Skeletal muscle satellite cell (primary cell): Measurements from ENCODE around the gene BFSP2.

Source experiments
- H3K27me3 ChIP-seq: 2 replicates; pipeline ENCODE4 v1.7.0; 2013; ENCODE audit warnings: low read length; ENCODE audit not compliant: control insufficient read depth, insufficient read depth
- H3K36me3 ChIP-seq: 2 replicates; pipeline ENCODE4 v1.7.0; 2013; ENCODE audit warnings: mild to moderate bottlenecking, control low read depth, low read length; ENCODE audit not compliant: insufficient read depth
- H3K4me1 ChIP-seq: 2 replicates; pipeline ENCODE4 v1.7.0; 2013; ENCODE audit warnings: low read length; ENCODE audit not compliant: control insufficient read depth, insufficient read depth
- H3K4me2 ChIP-seq: 2 replicates; pipeline ENCODE4 v1.7.0; 2013; ENCODE audit warnings: mild to moderate bottlenecking, low read length
- H3K4me3 ChIP-seq: 2 replicates; pipeline ENCODE4 v1.7.0; 2013; ENCODE audit warnings: low read length
- H3K9ac ChIP-seq: 2 replicates; pipeline ENCODE4 v1.7.0; 2013; ENCODE audit warnings: mild to moderate bottlenecking, low read depth, low read length, moderate library complexity
- H3K9me3 ChIP-seq: replicated peaks from 2 replicates; pipeline ENCODE4 v1.7.0; 2013; ENCODE audit warnings: mild to moderate bottlenecking, control low read depth, low read length

The BFSP2 gene

GRCh38 chr3:133371181-133371580 lies 28.7 kb upstream of the BFSP2 start:
- Histone ChIP-seq H3K36me3 (no peaks in the 10 kb centered on the region), H3K27me3 (no peaks in the 10 kb centered on the region), H3K4me3 (no peak overlapping the region), H3K9ac (no peak overlapping the region), H3K4me1 (no peaks in the 10 kb centered on the region), H3K9me3 (no peaks in the 10 kb centered on the region), H3K4me2 (no peak overlapping the region)

- H3K4me3 ChIP-seq, result no peak overlapping the region
- H3K27me3 ChIP-seq, result no peaks in the 10 kb centered on the region
These were observed 28.2 kb upstream of the BFSP2 start for GRCh38 chr3:133371676-133372075.

DNA sequence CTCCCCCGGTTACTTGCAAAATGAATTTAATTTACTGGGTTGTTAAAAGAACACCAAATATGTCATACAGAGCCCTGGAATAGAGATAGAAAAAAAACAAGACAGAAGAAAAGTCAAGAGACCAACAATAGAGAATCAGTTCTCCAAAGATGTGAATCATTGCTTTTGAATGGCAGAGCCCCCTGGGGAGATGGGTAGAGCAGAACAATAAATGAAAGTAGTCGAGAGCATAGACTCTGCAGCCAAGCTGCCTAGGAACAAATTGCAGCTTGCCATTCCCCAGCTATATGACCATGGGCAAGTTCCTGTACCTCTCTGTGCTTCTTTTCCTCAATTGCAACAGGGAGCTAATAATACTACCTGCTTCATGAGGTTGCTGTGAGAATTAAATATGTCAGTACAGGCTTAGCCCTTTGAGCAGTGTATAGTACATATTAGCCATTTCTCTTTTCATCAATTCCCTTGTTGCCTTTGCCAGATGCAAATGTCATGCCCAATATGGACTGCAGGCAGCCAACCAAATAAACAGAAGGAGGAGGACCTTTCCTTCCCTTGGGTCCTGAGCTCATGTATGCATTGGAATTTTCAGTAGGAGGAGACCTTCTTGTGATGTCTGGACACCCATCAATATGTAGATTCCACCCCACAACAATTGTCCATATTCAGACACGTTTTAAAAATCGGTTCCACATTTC lies 25.0 kb upstream of the BFSP2 start:
- no peak overlapping the region for H3K9ac ChIP-seq
- no peaks in the 10 kb centered on the region for H3K27me3 ChIP-seq
- H3K4me2 ChIP-seq, result no peak overlapping the region
- no peak overlapping the region for H3K4me3 ChIP-seq
- H3K36me3 ChIP-seq, result no peaks in the 10 kb centered on the region
- H3K9me3 ChIP-seq, result no peaks in the 10 kb centered on the region
- H3K4me1 ChIP-seq, result no peaks in the 10 kb centered on the region

More at GRCh38 chr3:133371676-133372075, 28.2 kb upstream of the BFSP2 start:
- no peaks in the 10 kb centered on the region for H3K9me3 ChIP-seq
- no peak overlapping the region for H3K9ac ChIP-seq
- H3K4me2 ChIP-seq, result no peak overlapping the region
- no peaks in the 10 kb centered on the region for H3K36me3 ChIP-seq
- H3K4me1 ChIP-seq, result no peaks in the 10 kb centered on the region

- H3K36me3 ChIP-seq, result no peaks in the 10 kb centered on the region
- no peaks in the 10 kb centered on the region for H3K9me3 ChIP-seq
- H3K9ac ChIP-seq, result no peak overlapping the region
- H3K27me3 ChIP-seq, result no peaks in the 10 kb centered on the region
- H3K4me2 ChIP-seq, result no peak overlapping the region
- H3K4me1 ChIP-seq, result no peaks in the 10 kb centered on the region
- no peak overlapping the region for H3K4me3 ChIP-seq
These were observed 24.5 kb upstream of the BFSP2 start for GRCh38 chr3:133375403-133375745.

DNA sequence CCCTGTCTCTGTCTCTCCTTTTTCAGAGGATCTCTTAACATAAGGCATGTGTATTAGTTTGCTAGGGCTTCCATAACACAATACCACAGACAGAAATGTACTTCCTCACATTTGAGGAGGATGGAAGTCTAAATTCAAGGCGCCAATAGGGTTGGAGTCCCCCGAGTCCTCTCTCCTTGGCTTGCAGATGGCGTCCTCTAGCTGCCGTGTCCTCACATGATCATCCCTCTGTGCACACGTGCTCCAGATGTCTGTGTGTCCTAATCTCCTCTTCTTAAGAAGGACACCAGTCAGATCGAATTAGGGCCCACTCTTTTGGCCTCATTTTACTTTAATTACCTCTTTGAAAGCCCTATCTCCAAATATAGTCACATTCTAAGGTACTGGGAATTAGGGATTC lies 23.0 kb upstream of the BFSP2 start:
- Histone ChIP-seq H3K4me1 (no peaks in the 10 kb centered on the region), H3K4me2 (no peak overlapping the region), H3K27me3 (no peaks in the 10 kb centered on the region), H3K36me3 (no peaks in the 10 kb centered on the region), H3K9ac (no peak overlapping the region), H3K4me3 (no peak overlapping the region), H3K9me3 (no peaks in the 10 kb centered on the region)

DNA sequence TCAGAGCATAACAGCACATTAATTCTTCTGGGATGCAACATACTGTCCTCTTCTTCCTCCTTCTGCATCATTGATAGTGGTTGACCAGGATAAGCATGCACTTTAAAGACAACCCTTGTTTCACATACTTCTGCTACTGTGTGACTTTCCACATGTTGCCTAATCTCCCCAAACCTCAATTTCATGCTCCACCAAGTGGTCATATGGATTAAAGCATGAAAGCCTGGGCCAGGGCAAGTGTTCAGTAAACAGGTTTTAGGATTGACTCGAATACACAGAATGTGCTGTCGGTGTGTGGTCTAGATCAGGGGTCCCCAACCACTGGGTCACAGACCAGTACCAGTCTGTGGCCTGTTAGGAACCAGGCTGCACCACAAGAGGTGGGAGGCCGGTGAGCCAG lies 22.5 kb upstream of the BFSP2 start:
- Histone ChIP-seq H3K27me3 (no peaks in the 10 kb centered on the region), H3K4me3 (no peak overlapping the region), H3K9ac (no peak overlapping the region), H3K9me3 (no peaks in the 10 kb centered on the region), H3K36me3 (no peaks in the 10 kb centered on the region), H3K4me1 (no peaks in the 10 kb centered on the region), H3K4me2 (no peak overlapping the region)

- H3K36me3 ChIP-seq, result no peaks in the 10 kb centered on the region
- H3K9ac ChIP-seq, result no peak overlapping the region
- no peak overlapping the region for H3K4me3 ChIP-seq
- no peaks in the 10 kb centered on the region for H3K9me3 ChIP-seq
- peaks cover 2% of the 10 kb centered on the region for H3K27me3 ChIP-seq
- H3K4me2 ChIP-seq, result no peak overlapping the region
- H3K4me1 ChIP-seq, result no peaks in the 10 kb centered on the region
These were observed 19.9 kb upstream of the BFSP2 start for GRCh38 chr3:133379926-133380325.

DNA sequence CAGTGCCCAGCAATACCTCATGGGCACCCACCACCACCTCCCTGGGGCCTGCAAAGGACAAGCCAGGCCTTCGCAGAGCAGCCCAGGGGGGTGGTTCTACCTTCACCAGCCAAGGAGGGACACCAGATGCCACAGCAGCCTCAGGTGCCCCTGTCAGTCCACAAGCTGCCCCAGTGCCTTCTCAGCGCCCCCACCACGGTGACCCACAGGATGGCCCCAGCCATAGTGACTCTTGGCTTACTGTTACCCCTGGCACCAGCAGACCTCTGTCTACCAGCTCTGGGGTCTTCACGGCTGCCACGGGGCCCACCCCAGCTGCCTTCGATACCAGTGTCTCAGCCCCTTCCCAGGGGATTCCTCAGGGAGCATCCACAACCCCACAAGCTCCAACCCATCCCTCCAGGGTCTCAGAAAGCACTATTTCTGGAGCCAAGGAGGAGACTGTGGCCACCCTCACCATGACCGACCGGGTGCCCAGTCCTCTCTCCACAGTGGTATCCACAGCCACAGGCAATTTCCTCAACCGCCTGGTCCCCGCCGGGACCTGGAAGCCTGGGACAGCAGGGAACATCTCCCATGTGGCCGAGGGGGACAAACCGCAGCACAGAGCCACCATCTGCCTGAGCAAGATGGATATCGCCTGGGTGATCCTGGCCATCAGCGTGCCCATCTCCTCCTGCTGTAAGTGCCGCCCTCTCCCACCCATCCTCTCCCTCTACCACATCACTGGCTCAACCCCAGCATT lies 19.2 kb upstream of the BFSP2 start:
- Histone ChIP-seq H3K9ac (no peak overlapping the region), H3K4me1 (no peaks in the 10 kb centered on the region), H3K27me3 (peaks cover 2% of the 10 kb centered on the region), H3K9me3 (no peaks in the 10 kb centered on the region), H3K36me3 (no peaks in the 10 kb centered on the region), H3K4me2 (no peak overlapping the region), H3K4me3 (no peak overlapping the region)

DNA sequence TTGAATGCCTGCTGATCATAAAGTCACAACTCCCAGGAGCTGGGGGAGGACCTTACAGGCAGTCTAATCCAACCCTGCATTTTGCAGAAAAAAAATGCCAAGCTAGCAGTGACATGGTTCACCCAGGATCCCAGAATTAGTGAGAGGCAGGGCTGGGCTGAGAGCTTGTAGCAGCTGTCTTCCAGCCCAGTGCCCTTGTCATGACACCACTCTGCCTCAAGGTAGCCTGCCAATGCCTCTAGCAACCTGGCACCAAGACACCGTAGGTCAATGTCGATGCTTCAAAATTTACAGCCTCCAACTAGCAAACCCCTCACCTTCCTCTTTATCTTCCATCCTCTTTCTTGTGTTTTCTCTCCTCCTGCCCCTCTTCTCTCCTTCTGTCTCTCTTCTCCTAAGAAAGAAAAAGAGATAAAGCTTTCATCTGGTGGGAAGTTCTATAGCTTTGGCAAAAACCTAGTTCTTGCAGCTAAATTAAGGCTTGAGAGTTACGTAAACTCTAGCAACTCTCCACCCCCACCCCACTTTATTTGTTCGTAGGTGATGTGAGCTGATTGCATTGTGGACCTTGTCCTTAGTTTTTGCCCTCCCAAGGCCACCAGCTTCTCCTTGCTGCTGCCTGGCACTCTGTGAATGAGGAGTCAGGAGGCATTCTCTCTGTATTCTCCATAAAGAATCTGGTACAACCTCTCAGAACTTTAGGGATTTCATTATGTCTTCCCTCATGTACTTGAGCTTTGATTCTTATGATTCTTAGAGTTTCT lies 18.3 kb upstream of the BFSP2 start:
- Histone ChIP-seq H3K27me3 (peaks cover 2% of the 10 kb centered on the region), H3K36me3 (no peaks in the 10 kb centered on the region), H3K4me2 (no peak overlapping the region), H3K9ac (no peak overlapping the region), H3K4me3 (no peak overlapping the region), H3K9me3 (no peaks in the 10 kb centered on the region), H3K4me1 (no peaks in the 10 kb centered on the region)

GRCh38 chr3:133383175-133383574 lies 16.7 kb upstream of the BFSP2 start:
- Histone ChIP-seq H3K27me3 (peaks cover 2% of the 10 kb centered on the region), H3K4me1 (no peaks in the 10 kb centered on the region), H3K36me3 (no peaks in the 10 kb centered on the region), H3K4me3 (no peak overlapping the region), H3K4me2 (no peak overlapping the region), H3K9ac (no peak overlapping the region), H3K9me3 (no peaks in the 10 kb centered on the region)

- Histone ChIP-seq H3K36me3 (no peaks in the 10 kb centered on the region), H3K4me1 (no peaks in the 10 kb centered on the region), H3K4me2 (no peak overlapping the region), H3K4me3 (no peak overlapping the region), H3K9me3 (no peaks in the 10 kb centered on the region), H3K27me3 (peaks cover 2% of the 10 kb centered on the region), H3K9ac (no peak overlapping the region)
These were observed 16.1 kb upstream of the BFSP2 start for GRCh38 chr3:133383741-133384140.
